PFSK-1 (cell line): ENCODE results near the gene PLEKHH3.

Experiments
- POLR2AphosphoS5 ChIP-seq: IDR thresholded peaks from 2 replicates; pipeline ENCODE4 v1.6.1; 2012; ENCODE audit warnings: low read depth, mild to moderate bottlenecking, control low read depth, low read length, moderate library complexity
- SIN3A ChIP-seq: IDR thresholded peaks from 2 replicates; pipeline ENCODE4 v1.6.1; 2012; ENCODE audit warnings: mild to moderate bottlenecking, low read length, moderate library complexity, borderline replicate concordance; ENCODE audit not compliant: insufficient read depth
- TAF1 ChIP-seq: IDR thresholded peaks from 2 replicates; pipeline ENCODE4 v1.6.1; 2012; ENCODE audit warnings: low read length, control low read depth, borderline replicate concordance; ENCODE audit not compliant: insufficient read depth
- TF ChIP-seq, protein P1 (sequence below), 2 experiments: IDR thresholded peaks; 2 replicates each; pipeline versions ENCODE4 v1.6.1 to v1.8.0; 2011 to 2012; ENCODE audit warnings: low read depth in 2 of 2, low read length in 2 of 2, control low read depth in 1 of 2, inconsistent platforms in 1 of 2, mild to moderate bottlenecking in 1 of 2, moderate library complexity in 1 of 2; ENCODE audit not compliant: insufficient read depth in 1 of 2

- TF ChIP-seq POLR2AphosphoS5 (no peak), SIN3A (no peak), TAF1 (no peak)
- TF ChIP-seq, protein P1, sequence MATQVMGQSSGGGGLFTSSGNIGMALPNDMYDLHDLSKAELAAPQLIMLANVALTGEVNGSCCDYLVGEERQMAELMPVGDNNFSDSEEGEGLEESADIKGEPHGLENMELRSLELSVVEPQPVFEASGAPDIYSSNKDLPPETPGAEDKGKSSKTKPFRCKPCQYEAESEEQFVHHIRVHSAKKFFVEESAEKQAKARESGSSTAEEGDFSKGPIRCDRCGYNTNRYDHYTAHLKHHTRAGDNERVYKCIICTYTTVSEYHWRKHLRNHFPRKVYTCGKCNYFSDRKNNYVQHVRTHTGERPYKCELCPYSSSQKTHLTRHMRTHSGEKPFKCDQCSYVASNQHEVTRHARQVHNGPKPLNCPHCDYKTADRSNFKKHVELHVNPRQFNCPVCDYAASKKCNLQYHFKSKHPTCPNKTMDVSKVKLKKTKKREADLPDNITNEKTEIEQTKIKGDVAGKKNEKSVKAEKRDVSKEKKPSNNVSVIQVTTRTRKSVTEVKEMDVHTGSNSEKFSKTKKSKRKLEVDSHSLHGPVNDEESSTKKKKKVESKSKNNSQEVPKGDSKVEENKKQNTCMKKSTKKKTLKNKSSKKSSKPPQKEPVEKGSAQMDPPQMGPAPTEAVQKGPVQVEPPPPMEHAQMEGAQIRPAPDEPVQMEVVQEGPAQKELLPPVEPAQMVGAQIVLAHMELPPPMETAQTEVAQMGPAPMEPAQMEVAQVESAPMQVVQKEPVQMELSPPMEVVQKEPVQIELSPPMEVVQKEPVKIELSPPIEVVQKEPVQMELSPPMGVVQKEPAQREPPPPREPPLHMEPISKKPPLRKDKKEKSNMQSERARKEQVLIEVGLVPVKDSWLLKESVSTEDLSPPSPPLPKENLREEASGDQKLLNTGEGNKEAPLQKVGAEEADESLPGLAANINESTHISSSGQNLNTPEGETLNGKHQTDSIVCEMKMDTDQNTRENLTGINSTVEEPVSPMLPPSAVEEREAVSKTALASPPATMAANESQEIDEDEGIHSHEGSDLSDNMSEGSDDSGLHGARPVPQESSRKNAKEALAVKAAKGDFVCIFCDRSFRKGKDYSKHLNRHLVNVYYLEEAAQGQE (IDR thresholded peaks at IDR 0.05; ENCODE audit: insufficient read depth in 1 of 2, low read depth in 2 of 2, low read length in 2 of 2) = no peak
Observed at GRCh38 chr17:42698736-42699414, 22.1 kb upstream of the PLEKHH3 start.
